Fibroblast of skin of left biceps (primary cell): ENCODE data around the gene ATG101.
A peak's percentile ranks its signal among the peaks of the same experiment; 100 is the strongest.

Experiments
- DNase-seq, 2 experiments: peaks; one replicate each; pipeline ENCODE4 v3.0.0-alpha.2; 2013; ENCODE audit warnings: low read depth in 2 of 2

Gene ATG101

GRCh38 chr12:52057638-52058576 is 11.9 kb upstream of the ATG101 start:
- DNase-seq, result no peak

- DNase-seq, result no peak
These were observed 11.0 kb upstream of the ATG101 start for GRCh38 chr12:52058631-52059361.

GRCh38 chr12:52059582-52060497 is 9.9 kb upstream of the ATG101 start:
- DNase-seq, result no peak

GRCh38 chr12:52060498-52061177 is 9.1 kb upstream of the ATG101 start:
- no peak for DNase-seq

GRCh38 chr12:52061470-52062166 is 8.2 kb upstream of the ATG101 start:
- no peak for DNase-seq

GRCh38 chr12:52062167-52063081 is 7.4 kb upstream of the ATG101 start:
- DNase-seq, result no peak

- DNase-seq, result no peak
These were observed 6.5 kb upstream of the ATG101 start for GRCh38 chr12:52063082-52063924.

GRCh38 chr12:52063981-52064649 is 5.7 kb upstream of the ATG101 start:
- DNase-seq, result no peak

GRCh38 chr12:52066346-52067080 is 3.3 kb upstream of the ATG101 start:
- no peak for DNase-seq

- DNase-seq, result no peak
These were observed 2.8 kb upstream of the ATG101 start for GRCh38 chr12:52067081-52067374.

- DNase-seq, result no peak
These were observed 577 bp downstream of the ATG101 start for GRCh38 chr12:52070185-52070925.

- peak; percentile 35 to 36 for DNase-seq
These were observed 4.0 kb downstream of the ATG101 start for GRCh38 chr12:52073531-52074381.

- no peak for DNase-seq
These were observed 5.4 kb downstream of the ATG101 start for GRCh38 chr12:52074971-52075724.

GRCh38 chr12:52076811-52077210 is 7.0 kb downstream of the ATG101 start:
- DNase-seq, result no peak

- no peak for DNase-seq
These were observed 8.5 kb downstream of the ATG101 start for GRCh38 chr12:52078276-52078675.
